DMS79 treated with DMSO at 0.1 percent for 48 hours (cell line): ENCODE data around the gene GAS2L1.

ENCODE experiments used
- DNase-seq: peaks from one replicate; lab custom pipeline; 2025; lab: John Stamatoyannopoulos, UW

Gene GAS2L1

DNA sequence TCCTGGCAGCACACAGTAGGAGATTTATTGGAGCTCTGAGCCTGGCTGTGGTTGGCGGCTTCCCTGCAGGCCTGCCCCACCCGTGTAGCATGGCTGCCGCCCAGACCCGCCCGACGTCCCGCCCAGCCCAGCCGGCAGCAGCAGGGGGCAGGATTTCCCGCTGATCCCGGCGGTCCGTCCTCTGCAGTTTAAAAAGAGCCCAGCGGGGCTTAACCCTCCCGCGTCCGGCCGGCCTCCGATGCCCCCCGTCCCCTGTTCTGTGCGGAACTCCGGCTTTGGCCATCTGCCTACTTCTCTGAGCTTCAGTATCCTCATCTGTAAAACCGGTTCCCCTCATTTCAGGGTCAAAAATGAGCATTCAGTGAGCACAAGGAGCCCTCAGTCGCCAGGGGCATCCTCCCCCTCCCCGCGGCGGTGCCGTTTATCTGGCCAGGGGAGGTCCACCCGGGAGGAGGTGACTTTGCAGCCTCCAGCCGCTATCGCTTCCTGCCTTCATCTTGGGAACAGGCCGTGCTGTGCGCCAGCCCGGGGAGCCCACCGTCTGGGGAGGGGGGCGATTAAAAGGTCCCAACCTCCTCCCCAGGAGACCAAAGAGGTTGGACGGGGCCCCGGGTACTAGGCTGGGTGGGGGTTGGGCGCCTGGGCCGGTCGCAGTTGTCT, at the start of gene GAS2L1:
Gene GAS2L1, plus strand, starts transcription at position 476 of the 660 bp plus-strand sequence. CDS start 1,456 bp downstream, outside the sequence.
- peak; percentile 44 for DNase-seq

DNA sequence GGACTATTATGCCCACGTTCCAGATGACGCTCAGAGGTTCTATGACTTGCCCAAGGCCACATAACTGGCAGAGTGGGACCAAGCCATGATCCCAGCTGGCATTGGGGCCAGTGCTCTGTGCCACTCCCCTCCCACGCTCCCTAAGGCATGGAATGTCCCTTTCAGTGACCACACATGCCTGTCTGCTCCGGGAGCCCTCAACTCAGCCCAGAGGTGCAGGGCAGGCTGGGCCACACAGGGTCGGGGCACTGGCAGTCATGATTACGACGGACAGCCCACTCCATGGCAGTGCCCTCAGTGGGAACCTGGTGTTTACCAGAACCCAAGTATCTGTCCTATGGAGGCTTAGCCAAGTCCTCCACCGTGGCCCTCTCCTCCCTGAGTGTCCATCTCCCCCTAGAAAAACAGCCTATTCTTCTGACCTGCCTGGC, 48.7 kb upstream of the GAS2L1 start:
- no peak for DNase-seq

DNA sequence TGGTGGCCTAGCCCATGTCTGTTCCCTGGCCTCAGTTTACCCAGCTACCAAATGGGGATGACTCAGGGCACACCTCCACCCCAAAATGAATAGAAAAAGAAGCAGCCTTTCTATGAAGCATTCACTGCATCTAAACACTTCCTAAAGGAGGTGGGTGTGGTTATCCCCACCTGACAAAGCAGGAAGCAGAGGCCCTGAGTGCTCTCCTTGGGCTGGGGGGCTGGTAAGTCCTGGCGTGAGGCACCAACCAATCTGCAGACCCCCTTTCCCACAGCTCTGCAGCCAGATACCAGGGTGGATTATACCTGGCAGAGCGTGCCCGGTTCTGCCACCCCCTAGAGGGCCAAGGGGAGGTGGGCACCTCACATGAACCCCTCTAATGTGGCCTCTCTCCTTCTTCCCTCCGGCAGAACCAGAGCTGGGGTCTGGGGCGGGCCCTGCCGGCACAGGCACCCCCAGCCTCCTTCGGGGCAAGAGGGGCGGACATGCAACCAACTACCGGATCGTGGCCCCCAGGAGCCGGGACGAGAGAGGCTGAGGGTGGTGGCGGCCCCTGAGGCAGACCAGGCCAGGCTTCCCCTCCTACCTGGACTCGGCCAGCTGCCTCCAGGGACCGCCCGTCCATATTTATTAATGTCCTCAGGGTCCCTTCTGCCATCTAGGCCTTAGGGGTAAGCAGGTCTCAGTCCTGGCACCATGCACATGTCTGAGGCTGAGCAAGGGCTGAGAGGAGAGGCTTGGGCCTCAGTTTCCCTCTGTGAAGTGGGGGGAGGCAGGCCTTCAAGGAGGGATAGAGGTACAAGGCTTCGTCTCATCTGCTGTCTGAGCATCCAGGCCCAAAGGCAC, 47.8 kb upstream of the GAS2L1 start:
- no peak for DNase-seq

DNA sequence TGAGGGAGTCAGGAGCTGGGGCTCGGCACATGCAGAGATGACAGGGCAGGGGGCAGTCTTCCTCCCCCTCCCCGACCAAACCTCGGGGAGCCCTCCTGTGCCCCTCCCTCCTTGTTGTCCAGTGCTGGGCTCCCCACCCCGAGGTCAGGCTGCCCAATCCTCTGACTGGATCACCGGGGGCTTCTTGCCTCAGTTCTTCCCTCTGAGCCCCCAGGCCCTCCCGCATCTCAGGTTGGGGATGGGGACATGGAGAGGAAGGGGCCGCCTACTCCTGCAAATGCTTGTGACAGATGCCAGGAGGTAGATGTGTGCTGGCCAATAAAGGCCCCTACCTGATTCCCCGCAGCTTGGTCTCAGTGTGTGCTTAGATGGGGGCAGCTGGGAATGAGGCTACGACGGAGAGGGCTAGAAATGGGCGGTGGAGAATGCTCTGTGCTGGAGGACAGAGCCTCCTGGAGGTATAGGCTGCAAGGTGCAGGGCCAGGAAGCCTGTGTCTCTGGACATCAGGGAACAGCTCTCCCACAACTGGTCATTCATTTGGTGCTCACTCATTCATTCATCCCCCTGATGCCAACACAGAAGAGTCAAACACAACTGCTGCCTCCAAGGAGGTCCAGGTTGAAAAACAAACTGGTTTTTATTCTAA, 47.1 kb upstream of the GAS2L1 start:
- DNase-seq: no peak

DNA sequence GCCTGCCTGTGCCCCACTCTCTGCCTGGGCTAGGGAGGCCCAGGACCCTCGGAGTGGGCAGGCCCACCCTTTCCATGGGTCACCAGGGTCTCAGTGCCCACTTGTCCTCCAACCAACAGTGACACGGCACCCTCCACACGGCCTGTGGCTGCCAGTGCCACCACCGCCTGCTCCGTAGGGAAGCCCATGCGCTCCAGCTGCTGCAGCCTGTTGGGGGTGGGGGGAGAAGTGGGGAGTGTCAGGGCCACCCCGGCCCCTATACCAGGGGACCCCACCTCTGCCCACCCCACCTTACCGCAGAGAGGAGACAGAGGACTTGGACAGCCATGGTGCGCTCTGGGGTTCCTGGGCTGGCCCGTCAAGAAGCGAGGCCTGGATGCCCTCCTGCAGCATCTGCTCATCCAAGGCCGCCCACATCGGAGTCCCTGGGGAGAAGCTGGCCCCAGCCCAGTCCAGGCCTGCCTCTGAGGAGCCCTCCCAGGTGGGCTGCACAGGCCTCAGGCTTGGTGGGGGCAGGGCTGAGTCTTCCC, 46.4 kb upstream of the GAS2L1 start:
- no peak for DNase-seq

DNA sequence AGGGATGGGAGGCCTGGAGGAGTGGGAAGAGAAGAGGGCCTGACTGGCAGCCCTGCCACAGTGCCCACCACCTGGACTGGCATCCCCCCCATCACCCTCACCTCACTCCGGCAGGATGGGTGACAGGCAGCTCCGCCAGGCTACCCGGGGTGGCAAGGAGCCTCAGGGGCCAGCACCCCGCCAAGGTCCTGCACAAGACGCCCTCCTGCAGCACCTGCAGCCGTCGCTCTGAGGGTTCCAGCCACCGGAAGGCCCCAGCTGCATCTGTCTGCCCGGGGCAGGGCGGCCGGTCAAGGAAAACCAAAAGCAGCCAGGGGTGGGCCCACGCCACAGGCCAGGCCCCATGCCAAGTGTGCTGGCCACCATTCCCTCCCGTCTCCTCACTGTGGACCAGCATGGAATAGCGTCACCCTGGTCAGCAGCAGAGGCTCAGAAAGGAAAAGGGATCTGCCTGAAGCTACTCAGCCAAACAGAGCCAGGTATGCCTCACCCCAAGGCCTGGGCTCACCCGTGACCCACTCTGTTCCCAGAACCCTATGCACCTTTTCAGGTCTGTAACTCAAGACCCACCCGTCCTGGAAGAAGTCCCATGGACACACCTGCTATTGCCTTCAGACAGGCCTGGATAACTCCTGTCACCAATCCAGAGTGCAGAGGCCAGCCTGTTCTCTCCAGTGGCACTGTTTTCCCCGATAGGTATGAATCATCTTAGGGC, 45.7 kb upstream of the GAS2L1 start:
- DNase-seq: no peak

DNA sequence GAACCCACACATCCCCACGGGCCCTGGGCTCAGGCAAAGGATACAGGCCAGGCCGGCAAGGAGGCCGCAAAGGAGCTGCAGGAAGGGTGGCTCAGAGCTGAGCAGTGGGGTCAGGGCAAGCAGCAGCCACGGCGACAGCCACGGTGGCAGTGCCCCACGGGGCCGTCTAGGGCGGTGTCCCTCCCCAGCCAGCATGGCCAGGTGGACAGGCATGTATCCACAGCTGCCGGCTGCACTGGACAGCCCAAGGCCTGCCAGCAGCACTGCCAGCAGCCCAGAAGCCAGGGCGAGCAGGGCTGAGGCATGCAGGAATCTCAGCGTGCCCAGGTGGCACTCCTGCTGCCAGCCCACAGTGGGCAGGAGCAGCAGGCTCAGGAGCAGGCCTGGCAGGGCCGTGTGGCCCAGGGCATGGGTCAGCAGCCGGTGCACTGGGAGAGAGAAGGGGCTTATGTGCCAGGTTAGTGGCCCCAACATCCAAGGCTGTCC, 42.6 kb upstream of the GAS2L1 start:
- DNase-seq: no peak

DNA sequence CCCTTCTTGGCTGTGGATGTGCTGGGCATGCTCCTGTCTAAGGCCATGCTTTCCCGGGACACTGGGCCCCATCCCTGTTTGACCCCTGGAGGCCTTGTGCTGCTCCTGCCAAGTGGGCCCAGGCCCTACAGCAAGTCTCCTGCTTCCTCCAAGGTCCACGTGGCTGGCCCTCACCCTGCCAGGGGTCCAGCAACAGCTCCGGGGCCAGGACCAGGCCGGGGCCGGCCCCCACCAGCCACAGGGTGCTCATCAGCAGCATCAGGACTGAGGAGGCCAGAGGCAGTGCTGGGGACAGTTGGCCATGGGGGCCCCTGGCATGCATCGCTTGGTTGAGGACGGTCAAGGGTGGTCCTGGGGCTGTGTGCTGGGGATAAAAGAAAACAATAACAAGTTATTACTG, 41.1 kb upstream of the GAS2L1 start:
- DNase-seq: no peak

DNA sequence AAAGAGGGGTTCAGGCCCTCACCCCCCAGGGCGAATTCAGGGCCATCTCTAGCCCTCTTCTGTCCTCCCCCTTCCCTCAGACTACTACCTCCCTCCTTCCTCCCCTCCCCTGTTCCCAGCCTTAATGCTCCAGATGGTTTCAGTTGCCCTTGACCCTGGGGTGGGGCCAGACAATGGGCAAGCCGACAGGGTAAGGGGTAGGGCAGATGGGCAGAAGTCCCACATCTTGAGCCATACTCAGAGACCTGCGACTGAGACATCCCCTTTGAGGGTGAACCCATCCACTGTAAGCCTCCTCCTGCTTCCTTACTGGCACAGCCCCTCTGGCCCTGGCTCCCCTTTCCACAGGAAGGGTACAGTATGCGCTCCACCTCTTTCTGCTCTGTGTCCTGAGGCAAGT, 40.5 kb upstream of the GAS2L1 start:
- DNase-seq: no peak

DNA sequence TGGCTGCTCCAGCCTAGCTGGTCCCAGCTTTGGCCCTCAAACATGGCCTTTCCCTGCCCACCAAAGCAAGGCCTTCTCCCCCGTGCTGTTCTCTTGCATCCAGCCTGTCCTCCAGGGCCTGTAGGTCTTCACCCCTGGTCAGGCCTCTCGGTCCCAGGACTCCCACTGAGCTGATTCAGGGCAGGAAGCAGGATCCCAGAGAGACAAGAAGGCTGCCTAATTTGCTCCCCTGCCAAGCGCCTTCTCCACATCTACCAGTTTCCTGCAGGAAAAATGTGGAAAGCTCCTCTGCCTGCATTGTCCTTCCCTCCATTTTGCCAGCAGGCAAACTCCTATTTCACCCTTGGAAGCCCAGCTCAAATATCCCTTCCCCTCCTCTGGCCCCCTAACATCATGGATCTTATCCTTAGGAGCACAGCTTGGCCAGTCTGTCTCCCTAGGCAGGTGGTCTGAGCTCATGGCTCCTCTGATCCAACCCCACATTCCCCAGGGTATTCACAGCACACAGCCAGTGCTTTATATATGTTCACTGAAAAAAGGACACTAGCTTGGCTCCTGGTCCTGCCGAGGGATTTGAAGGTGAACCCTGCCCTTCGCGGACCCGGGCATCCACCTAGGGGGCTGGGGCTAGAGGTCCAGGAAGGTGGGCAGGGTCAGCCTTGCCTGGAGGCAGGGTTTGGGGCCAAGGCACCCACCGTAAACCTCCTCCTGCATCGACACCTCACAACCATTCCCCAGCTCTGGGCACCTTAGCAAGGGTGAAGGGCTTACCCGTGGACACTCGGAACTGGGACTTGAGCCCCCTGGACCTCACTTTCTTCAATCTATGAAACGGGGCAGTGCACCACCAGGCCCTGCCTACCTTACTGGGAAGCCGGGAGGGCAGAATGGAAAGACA, 39.6 kb upstream of the GAS2L1 start:
- DNase-seq: no peak

DNA sequence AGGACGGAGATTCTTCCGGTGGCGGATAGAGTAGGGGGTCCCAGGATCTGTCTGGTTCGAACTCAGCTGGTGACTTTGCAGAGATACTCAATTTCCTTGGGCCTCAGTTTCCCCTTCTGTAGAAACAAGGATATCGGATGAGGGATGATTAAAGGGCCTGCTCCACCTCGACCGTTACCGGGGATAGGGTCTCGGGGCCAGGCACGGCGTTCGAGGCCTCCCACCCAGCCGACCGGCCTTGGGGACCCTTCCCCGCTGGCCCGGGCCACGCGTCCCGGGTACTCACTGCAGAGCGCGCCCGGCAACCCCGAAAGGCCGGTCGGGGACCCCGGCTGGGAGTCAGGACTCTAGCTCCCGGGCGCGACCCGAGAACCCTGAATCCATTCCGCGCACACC, 39.0 kb upstream of the GAS2L1 start:
- DNase-seq: no peak

DNA sequence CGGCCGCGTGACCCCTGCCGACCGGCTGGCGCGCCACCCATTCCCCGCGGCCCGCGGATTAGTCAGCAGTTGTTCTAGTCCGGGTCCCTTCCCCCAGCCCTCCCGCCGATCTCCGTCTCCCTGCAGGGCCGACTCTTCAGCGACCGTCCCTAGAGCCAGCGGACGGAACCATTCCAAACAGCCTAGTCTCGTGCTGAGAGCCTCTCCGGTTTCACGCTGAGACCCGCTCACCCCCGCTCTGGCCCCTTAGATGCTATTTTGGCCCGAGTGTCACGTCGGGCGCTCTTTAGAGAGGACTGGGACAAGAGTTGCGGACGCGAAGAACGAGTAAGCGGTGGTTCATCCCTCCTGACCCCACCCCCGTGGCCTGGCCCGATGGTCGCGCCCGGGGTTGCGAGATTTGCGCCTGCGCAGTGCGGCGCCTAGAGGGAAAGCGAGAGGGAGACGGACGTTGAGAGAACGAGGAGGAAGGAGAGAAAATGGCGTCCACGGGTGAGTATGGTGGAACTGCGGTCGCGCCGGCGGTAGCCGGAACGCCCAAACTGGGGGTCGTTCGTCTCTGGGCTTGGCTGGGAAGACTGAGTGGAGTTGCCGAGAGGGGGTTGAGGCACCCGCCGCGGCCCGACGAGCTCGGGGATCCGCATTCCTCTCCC, 38.5 kb upstream of the GAS2L1 start, which contains the start of the genes EWSR1 and RHBDD3:
Gene EWSR1, plus strand, starts transcription at position 411 of the 653 bp plus-strand sequence. Its CDS starts 69 bp downstream, at position 480.
Gene RHBDD3, minus strand, starts transcription at position 124 of the 653 bp plus-strand sequence. CDS start 2,355 bp downstream, outside the sequence.
- DNase-seq: peak; percentile 77

DNA sequence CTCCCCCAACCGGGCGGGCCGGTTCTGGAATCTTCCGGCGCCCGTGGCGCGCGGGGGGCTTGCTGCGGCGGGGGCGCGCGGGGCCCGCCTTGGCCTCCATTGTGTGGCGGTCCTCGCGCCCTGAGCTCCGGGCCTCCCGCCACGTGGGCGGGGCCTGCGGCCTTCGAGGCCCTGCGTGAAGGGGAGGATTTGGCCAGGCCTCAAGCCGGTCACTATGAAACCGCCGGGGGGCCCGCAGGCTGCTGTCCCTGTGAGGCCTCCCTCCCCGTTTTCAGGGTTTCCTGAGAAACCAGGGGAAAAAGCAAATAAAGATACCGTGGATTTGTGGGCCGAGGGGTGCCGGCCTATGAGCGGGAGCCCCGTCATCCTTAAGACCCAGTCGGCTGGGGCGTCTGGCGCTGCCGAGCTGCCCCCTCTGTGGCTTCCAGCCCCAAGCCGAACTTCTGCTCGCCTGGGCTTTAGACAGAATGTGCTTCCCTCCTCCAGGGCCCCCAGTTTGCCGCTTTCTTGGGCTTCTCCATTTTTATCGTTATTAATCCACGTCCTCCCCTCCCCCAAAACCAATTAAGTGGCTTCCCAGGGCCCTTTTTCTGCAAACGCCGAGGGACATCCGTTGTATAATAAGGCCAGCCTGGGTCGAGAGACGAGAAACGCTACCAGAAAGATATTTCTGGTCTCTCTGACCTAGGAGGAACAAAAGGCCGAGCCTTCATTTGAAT, 37.8 kb upstream of the GAS2L1 start:
- DNase-seq: no peak

DNA sequence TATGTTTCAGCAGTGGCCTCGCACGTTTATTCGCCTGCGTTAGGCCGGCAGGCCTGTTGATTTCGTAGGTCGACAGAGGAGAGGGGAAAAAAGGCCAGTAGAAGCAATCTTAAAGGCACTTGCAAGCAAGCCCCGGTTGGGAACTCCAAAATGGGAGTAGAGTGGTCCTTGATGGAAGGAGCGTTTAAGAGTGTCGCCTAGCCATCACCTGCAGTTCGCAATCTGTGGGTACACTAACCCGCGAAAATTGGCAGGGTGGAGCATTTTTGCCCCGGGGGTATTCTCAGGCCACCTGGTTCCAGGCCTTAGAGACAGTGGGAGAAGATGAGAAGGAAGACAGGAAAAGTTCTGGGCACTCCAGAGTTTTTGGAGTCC, 37.2 kb upstream of the GAS2L1 start:
- peak; percentile 3 for DNase-seq

DNA sequence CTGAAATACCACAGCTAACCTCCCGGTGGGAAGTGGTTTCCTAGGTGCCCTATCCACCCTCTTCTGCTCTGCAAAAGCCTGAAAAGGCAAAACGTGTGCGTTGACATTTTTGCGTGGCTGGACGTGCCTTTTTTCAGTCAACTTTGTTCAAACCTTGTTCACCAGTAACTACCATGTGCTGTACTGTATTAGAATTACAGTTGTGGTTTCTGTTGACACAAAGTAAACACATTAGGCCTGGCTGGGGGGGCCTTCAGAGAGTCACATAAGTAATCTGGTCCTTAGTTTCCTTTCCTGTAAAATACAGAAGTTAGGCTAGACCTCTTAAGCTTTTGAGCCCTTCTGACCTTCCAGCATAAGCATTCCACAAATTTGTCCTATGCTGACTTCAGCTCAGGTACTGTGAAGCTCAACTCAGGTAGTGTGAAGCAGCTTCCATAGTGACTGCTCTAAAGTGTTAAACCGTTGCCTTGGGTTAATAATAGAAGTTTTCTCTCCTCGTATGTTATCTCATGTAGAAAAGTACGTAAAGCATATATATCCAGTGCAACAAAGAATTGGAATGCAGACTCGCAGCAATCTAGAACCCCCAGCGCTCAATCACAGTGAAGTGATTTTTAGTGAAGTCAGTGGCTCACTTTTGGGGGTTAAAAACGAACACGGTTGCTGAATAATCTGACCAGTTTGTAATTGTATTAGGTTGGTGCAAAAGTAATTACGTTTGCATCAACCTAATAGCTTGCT, 36.5 kb upstream of the GAS2L1 start:
- DNase-seq: no peak

DNA sequence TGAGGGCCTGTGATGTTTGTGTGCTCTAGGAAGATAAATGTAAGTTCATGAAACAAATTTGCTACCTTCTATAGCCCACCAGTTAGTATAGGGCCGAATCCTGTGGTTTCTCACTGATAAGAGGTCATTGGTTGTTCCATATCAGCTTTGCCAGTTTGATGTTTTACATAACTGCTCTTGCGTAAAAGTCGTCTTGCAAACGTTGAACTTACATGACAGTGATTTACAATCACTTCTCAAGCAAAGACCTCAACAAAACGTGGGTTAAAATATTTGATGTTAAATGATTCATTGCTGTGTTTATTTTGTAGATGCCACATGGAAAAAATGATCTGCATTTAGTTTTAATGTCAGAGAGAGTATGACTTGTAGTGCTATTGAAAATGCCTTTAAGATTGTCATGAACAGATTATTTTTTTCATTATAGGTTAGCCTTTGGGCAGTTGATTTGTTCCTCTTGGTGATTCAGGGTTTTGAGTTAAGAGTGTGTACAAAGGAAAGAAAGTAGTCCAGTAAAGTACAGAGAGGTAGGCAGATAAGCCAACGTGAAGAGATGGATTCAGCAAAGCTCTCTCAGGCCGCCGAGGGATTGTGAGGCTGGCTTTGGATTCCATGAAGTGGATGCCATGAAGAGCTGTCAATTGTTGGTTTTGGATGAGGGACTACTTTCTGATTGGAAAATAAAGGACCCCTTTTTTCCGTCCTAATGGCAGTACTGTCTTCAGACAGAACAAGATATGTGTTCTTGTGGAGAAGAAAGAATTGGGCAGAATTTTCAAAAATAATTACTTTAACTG, 35.8 kb upstream of the GAS2L1 start:
- no peak for DNase-seq

DNA sequence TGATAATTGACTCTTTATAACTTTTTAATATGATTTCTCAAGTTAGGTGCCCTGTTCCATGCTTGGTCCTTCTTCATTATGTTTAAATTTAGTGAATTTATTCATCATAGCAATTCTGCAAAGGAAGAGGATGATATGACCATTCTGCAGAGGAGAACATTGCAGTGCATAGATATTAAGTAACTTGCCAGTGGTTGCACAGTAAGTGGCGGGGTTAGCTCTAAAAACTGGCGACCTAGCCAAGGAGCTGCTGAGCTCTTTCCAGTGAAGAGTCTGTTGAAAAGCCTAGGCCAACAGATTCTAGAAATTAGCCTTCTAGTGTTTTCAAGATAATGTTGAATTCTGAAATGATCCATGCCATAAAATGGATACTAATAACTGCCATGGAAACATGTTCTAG, 33.8 kb upstream of the GAS2L1 start:
- DNase-seq: no peak

DNA sequence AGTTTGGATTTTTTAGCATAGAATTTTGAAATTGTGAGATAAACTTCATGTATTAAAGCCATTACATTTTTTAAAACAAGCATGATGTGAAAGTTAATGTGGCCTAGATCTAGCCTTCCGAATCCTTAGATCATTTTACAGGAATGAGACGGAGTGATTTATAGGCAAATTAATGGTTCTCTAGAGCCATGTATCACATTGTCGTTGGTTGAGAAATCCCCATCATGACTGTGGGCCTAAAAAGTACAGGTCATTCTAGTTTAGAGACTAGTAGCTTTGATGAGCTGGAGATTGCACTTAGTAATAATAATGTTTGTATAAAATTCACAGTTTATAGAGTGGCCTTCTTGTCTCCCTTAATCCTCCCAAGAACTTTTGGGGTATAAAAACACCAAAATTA, 31.3 kb upstream of the GAS2L1 start:
- no peak for DNase-seq
